ENCODE measurements around the gene OR10G7.

OR10G7 gene

GRCh38 chr11:124079631-124080326 is 38.7 kb upstream of the OR10G7 start:
- no peaks in the 10 kb centered on the region for H3K36me3 ChIP-seq (ENCODE audit: low read length)
- H3K9me3 ChIP-seq (ENCODE audit: insufficient read depth, low read length): no peaks in the 10 kb centered on the region
- H3K9ac ChIP-seq (ENCODE audit: low read length): no peak overlapping the region
- no peak overlapping the region for H3K4me2 ChIP-seq (ENCODE audit: low read depth, low read length, poor library complexity, severe bottlenecking)
- no peaks in the 10 kb centered on the region for H3F3A ChIP-seq (ENCODE audit: insufficient read depth)
- no peaks in the 10 kb centered on the region for H3K9me2 ChIP-seq (replicated peaks; ENCODE audit: insufficient read depth, low read length)
- no peaks in the 10 kb centered on the region for H4K20me1 ChIP-seq (ENCODE audit: low read depth, low read length)
- no peak overlapping the region for H3K27ac ChIP-seq (ENCODE audit: low read depth, low read length)
- no peaks in the 10 kb centered on the region for H3K27me3 ChIP-seq (ENCODE audit: low read length)
- H2AFZ ChIP-seq (ENCODE audit: low read depth, low read length, severe bottlenecking): no peak overlapping the region
- H3K4me3 ChIP-seq (ENCODE audit: insufficient read depth, low read length, poor library complexity, severe bottlenecking): no peak overlapping the region
- TF ChIP-seq CTCF (IDR thresholded peaks at IDR 0.05; ENCODE audit: insufficient read depth, low read length, poor library complexity, severe bottlenecking): no peak
- H3K79me2 ChIP-seq (ENCODE audit: insufficient read depth, low read length): no peaks in the 10 kb centered on the region

GRCh38 chr11:124078591-124078990 is 37.5 kb upstream of the OR10G7 start:
- Histone ChIP-seq H4K20me1 (ENCODE audit: low read depth, low read length) (no peaks in the 10 kb centered on the region), H2AFZ (ENCODE audit: low read depth, low read length, severe bottlenecking) (no peak overlapping the region), H3K9ac (ENCODE audit: low read length) (no peak overlapping the region), H3K4me3 (ENCODE audit: insufficient read depth, low read length, poor library complexity, severe bottlenecking) (no peak overlapping the region), H3K27ac (ENCODE audit: low read depth, low read length) (no peak overlapping the region), H3F3A (ENCODE audit: insufficient read depth) (no peaks in the 10 kb centered on the region), H3K9me3 (ENCODE audit: insufficient read depth, low read length) (no peaks in the 10 kb centered on the region), H3K79me2 (ENCODE audit: insufficient read depth, low read length) (no peaks in the 10 kb centered on the region), H3K36me3 (ENCODE audit: low read length) (no peaks in the 10 kb centered on the region), H3K27me3 (ENCODE audit: low read length) (no peaks in the 10 kb centered on the region), H3K4me2 (ENCODE audit: low read depth, low read length, poor library complexity, severe bottlenecking) (no peak overlapping the region), H3K9me2 (replicated peaks; ENCODE audit: insufficient read depth, low read length) (no peaks in the 10 kb centered on the region)
- no peak for TF ChIP-seq EZH2phosphoT487 (conservative IDR thresholded peaks at IDR 0.05; ENCODE audit: low read length)
- TF ChIP-seq CTCF (IDR thresholded peaks at IDR 0.05; ENCODE audit: insufficient read depth, low read length, poor library complexity, severe bottlenecking): no peak

GRCh38 chr11:124077266-124077665 is 36.1 kb upstream of the OR10G7 start:
- H3K4me3 ChIP-seq (ENCODE audit: insufficient read depth, low read length, poor library complexity, severe bottlenecking): no peak overlapping the region
- no peaks in the 10 kb centered on the region for H3F3A ChIP-seq (ENCODE audit: insufficient read depth)
- no peaks in the 10 kb centered on the region for H3K9me2 ChIP-seq (replicated peaks; ENCODE audit: insufficient read depth, low read length)
- no peak overlapping the region for H3K27ac ChIP-seq (ENCODE audit: low read depth, low read length)
- no peaks in the 10 kb centered on the region for H3K27me3 ChIP-seq (ENCODE audit: low read length)
- H3K9ac ChIP-seq (ENCODE audit: low read length): no peak overlapping the region
- no peaks in the 10 kb centered on the region for H3K9me3 ChIP-seq (ENCODE audit: insufficient read depth, low read length)
- H4K20me1 ChIP-seq (ENCODE audit: low read depth, low read length): no peaks in the 10 kb centered on the region
- TF ChIP-seq CTCF (IDR thresholded peaks at IDR 0.05; ENCODE audit: insufficient read depth, low read length, poor library complexity, severe bottlenecking) (no peak), EZH2phosphoT487 (conservative IDR thresholded peaks at IDR 0.05; ENCODE audit: low read length) (no peak)
- H3K36me3 ChIP-seq (ENCODE audit: low read length): no peaks in the 10 kb centered on the region
- H3K4me2 ChIP-seq (ENCODE audit: low read depth, low read length, poor library complexity, severe bottlenecking): no peak overlapping the region
- H3K79me2 ChIP-seq (ENCODE audit: insufficient read depth, low read length): no peaks in the 10 kb centered on the region
- no peak overlapping the region for H2AFZ ChIP-seq (ENCODE audit: low read depth, low read length, severe bottlenecking)

Data from SU-DHL-6 (cell line).